ENCODE measurements around the gene SLC49A4.

The SLC49A4 gene

DNA sequence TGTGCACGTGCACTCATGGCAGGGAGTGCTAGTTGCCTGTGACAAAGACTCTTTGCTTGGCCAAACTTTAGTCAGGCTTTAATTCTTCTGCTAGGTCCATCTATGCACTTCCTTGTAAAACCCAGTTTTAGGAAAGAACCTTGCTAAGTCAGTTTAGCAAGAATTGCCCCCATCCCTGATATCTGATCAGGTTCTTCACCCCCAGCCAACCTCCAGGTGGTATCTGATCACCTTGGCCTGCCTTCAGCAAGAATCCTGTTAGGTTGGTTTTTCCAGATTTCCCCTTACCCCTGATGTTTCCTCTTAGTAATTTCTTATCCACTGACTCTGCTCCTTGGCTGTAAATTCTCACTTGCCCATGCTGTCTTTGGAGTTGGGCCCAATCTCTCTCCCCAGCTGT is 9.6 kb upstream of the SLC49A4 start:
- WGBS, 2 donors (ENCODE audit: extremely low coverage in 2 of 2, insufficient read length in 2 of 2, insufficient replicate concordance in 1 of 2): no CpG with 5 or more reads among the region's 1 CpG
- no peaks in the 10 kb centered on the region for H3K36me3 ChIP-seq (replicated peaks in 1 of 2; ENCODE audit: control insufficient read depth in 2 of 2, insufficient read depth in 2 of 2, low read length in 2 of 2)
- no peak overlapping the region for H4K91ac ChIP-seq (ENCODE audit: low read depth, low read length, poor library complexity)
- no peaks in the 10 kb centered on the region for H3K79me1 ChIP-seq (ENCODE audit: low read depth, low read length)
- no peak overlapping the region for H2AK5ac ChIP-seq (ENCODE audit: low read depth, low read length)
- no peaks in the 10 kb centered on the region for H3K27me3 ChIP-seq (ENCODE audit: control insufficient read depth in 3 of 3, insufficient read depth in 3 of 3, low read depth in 1 of 3, low read length in 3 of 3)
- no peak overlapping the region for H2AFZ ChIP-seq (ENCODE audit: low read length)
- H3K4me2 ChIP-seq (ENCODE audit: insufficient read depth, low read length, poor library complexity, severe bottlenecking): no peak overlapping the region
- no peak overlapping the region for H3K4ac ChIP-seq (ENCODE audit: low read length)
- no peak overlapping the region for H2BK5ac ChIP-seq (ENCODE audit: low read length)
- H3K9ac ChIP-seq (ENCODE audit: low read depth, low read length, poor library complexity): no peak overlapping the region
- H2BK120ac ChIP-seq (ENCODE audit: low read depth, low read length): no peak overlapping the region
- H4K8ac ChIP-seq (ENCODE audit: low read depth, low read length): no peak overlapping the region
- no peak overlapping the region for H2BK12ac ChIP-seq (ENCODE audit: low read length)
- H3K14ac ChIP-seq (ENCODE audit: low read length): no peak overlapping the region
- H3K18ac ChIP-seq (ENCODE audit: low read length): no peak overlapping the region
- H3K9me3 ChIP-seq (replicated peaks in 1 of 2; ENCODE audit: control insufficient read depth in 2 of 2, insufficient read depth in 1 of 2, low read depth in 1 of 2, low read length in 2 of 2): peaks cover 2 to 4% of the 10 kb centered on the region in 2 donors
- no peak for DNase-seq (ENCODE audit: low spot score)
- no peak overlapping the region for H3K4me3 ChIP-seq (ENCODE audit: low read length in 2 of 2)
- no peaks in the 10 kb centered on the region for H3K4me1 ChIP-seq (ENCODE audit: control insufficient read depth in 2 of 2, insufficient read depth in 1 of 2, low read depth in 1 of 2, low read length in 2 of 2)
- no peak overlapping the region for H3K27ac ChIP-seq (replicated peaks; ENCODE audit: low read length)
- no peak overlapping the region for H3K23ac ChIP-seq (ENCODE audit: low read depth, low read length, poor library complexity)
- H2BK15ac ChIP-seq (ENCODE audit: low read length): no peak overlapping the region

DNA sequence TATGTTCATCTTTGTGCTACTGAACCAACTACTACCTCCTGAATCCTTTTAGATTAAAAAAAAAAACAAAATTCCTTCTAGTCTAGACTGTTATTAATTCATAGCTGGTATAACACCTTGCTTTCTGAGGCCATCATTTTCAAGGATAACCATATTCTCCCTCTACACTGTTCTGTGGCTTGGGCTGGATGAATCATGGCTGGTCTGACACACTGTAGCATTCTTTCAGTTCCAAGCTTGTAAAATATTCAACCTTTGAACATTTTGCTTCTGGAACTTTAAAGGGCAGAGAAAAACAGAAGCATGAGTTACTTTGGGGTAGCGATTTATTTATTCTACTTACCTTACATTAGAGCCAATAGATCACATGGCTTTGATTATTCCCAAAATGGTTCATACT is 8.8 kb upstream of the SLC49A4 start:
- Histone ChIP-seq H3K9me3 (replicated peaks in 1 of 2; ENCODE audit: control insufficient read depth in 2 of 2, insufficient read depth in 1 of 2, low read depth in 1 of 2, low read length in 2 of 2) (peaks cover 2 to 4% of the 10 kb centered on the region in 2 donors), H3K4me1 (ENCODE audit: control insufficient read depth in 2 of 2, insufficient read depth in 1 of 2, low read depth in 1 of 2, low read length in 2 of 2) (no peaks in the 10 kb centered on the region), H3K9ac (ENCODE audit: low read depth, low read length, poor library complexity) (no peak overlapping the region), H3K4ac (ENCODE audit: low read length) (no peak overlapping the region), H4K91ac (ENCODE audit: low read depth, low read length, poor library complexity) (no peak overlapping the region), H4K8ac (ENCODE audit: low read depth, low read length) (no peak overlapping the region), H3K14ac (ENCODE audit: low read length) (no peak overlapping the region), H2BK120ac (ENCODE audit: low read depth, low read length) (no peak overlapping the region), H3K18ac (ENCODE audit: low read length) (no peak overlapping the region), H2BK12ac (ENCODE audit: low read length) (no peak overlapping the region), H3K27ac (replicated peaks; ENCODE audit: low read length) (no peak overlapping the region), H2BK5ac (ENCODE audit: low read length) (no peak overlapping the region), H3K27me3 (ENCODE audit: control insufficient read depth in 3 of 3, insufficient read depth in 3 of 3, low read depth in 1 of 3, low read length in 3 of 3) (no peaks in the 10 kb centered on the region), H2BK15ac (ENCODE audit: low read length) (no peak overlapping the region), H3K23ac (ENCODE audit: low read depth, low read length, poor library complexity) (no peak overlapping the region), H3K79me1 (ENCODE audit: low read depth, low read length) (no peaks in the 10 kb centered on the region), H2AFZ (ENCODE audit: low read length) (no peak overlapping the region), H3K36me3 (replicated peaks in 1 of 2; ENCODE audit: control insufficient read depth in 2 of 2, insufficient read depth in 2 of 2, low read length in 2 of 2) (no peaks in the 10 kb centered on the region), H3K4me2 (ENCODE audit: insufficient read depth, low read length, poor library complexity, severe bottlenecking) (no peak overlapping the region), H2AK5ac (ENCODE audit: low read depth, low read length) (no peak overlapping the region), H3K4me3 (ENCODE audit: low read length in 2 of 2) (no peak overlapping the region)
- no CpG with 5 or more reads among the region's 1 CpG for WGBS, 2 donors (ENCODE audit: extremely low coverage in 2 of 2, insufficient read length in 2 of 2, insufficient replicate concordance in 1 of 2)
- no peak for DNase-seq (ENCODE audit: low spot score)

DNA sequence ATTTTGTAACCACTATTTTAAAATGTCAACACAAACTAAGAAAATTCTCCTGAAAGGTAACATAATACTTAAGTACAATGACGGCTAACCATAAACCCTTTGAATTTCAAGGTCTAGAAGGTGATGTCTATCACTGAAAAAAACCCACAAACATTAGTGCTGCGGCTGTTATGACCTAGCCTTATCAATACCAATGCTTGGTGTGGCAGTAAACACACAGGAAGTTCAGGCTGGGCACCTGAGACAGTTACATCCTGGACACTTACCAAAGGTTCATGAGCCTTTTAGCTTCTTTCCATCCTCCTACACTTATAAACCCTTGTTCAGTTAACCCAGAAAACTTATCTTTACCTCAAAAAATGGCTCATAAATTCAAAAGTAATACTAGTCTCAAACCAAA is 7.0 kb upstream of the SLC49A4 start:
- no peak overlapping the region for H2BK12ac ChIP-seq (ENCODE audit: low read length)
- H3K79me1 ChIP-seq (ENCODE audit: low read depth, low read length): no peaks in the 10 kb centered on the region
- H3K4ac ChIP-seq (ENCODE audit: low read length): no peak overlapping the region
- H3K9ac ChIP-seq (ENCODE audit: low read depth, low read length, poor library complexity): no peak overlapping the region
- H3K4me2 ChIP-seq (ENCODE audit: insufficient read depth, low read length, poor library complexity, severe bottlenecking): no peak overlapping the region
- no peak overlapping the region for H2BK5ac ChIP-seq (ENCODE audit: low read length)
- no peak for DNase-seq (ENCODE audit: low spot score)
- H2BK120ac ChIP-seq (ENCODE audit: low read depth, low read length): no peak overlapping the region
- H4K8ac ChIP-seq (ENCODE audit: low read depth, low read length): no peak overlapping the region
- no peaks in the 10 kb centered on the region for H3K36me3 ChIP-seq (replicated peaks in 1 of 2; ENCODE audit: control insufficient read depth in 2 of 2, insufficient read depth in 2 of 2, low read length in 2 of 2)
- no peaks in the 10 kb centered on the region for H3K9me3 ChIP-seq (replicated peaks in 1 of 2; ENCODE audit: control insufficient read depth in 2 of 2, insufficient read depth in 1 of 2, low read depth in 1 of 2, low read length in 2 of 2)
- no peak overlapping the region for H2BK15ac ChIP-seq (ENCODE audit: low read length)
- WGBS, 2 donors (ENCODE audit: extremely low coverage in 2 of 2, insufficient read length in 2 of 2, insufficient replicate concordance in 1 of 2): no CpG with 5 or more reads among the region's 2 CpGs
- no peak overlapping the region for H4K91ac ChIP-seq (ENCODE audit: low read depth, low read length, poor library complexity)
- peaks cover 0 to 1% of the 10 kb centered on the region in 2 donors for H3K4me1 ChIP-seq (ENCODE audit: control insufficient read depth in 2 of 2, insufficient read depth in 1 of 2, low read depth in 1 of 2, low read length in 2 of 2)
- H3K27ac ChIP-seq (replicated peaks; ENCODE audit: low read length): no peak overlapping the region
- no peaks in the 10 kb centered on the region for H3K27me3 ChIP-seq (ENCODE audit: control insufficient read depth in 3 of 3, insufficient read depth in 3 of 3, low read depth in 1 of 3, low read length in 3 of 3)
- H2AFZ ChIP-seq (ENCODE audit: low read length): no peak overlapping the region
- no peak overlapping the region for H3K18ac ChIP-seq (ENCODE audit: low read length)
- no peak overlapping the region for H3K23ac ChIP-seq (ENCODE audit: low read depth, low read length, poor library complexity)
- H2AK5ac ChIP-seq (ENCODE audit: low read depth, low read length): no peak overlapping the region
- no peak overlapping the region for H3K4me3 ChIP-seq (ENCODE audit: low read length in 2 of 2)
- no peak overlapping the region for H3K14ac ChIP-seq (ENCODE audit: low read length)

DNA sequence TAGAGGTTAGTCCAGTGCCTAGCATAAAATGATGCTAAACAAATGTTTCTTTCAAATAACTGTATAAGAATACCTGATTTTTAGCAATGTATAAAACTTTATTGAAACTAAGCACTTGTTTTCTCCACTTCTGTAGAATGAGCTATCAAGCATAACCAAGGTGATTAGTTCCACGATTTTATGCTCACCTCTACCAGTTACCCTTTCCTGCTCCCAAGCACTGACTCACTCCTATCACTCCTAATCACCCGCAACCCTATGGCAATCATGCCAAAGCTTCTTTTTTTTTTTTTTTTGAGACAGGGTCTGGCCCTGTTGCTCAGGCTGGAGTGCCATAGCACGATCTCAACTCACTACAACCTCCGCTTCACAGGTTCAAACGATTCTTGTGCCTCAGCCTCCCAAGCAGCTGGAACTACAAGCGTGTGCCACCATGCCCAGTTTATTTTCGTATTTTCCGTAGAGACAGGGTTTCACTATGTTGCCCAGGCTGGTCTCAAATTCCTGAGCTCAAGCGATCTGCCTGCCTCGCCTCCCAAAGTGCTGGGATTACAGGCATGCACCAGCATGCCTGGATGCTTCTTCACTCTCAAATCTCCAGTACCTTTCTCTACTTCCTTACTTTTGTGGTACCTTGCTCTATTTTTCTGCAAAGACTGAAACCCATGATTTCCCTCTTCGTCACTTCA is 5.1 kb upstream of the SLC49A4 start:
- Histone ChIP-seq H3K36me3 (replicated peaks in 1 of 2; ENCODE audit: control insufficient read depth in 2 of 2, insufficient read depth in 2 of 2, low read length in 2 of 2) (no peaks in the 10 kb centered on the region), H3K18ac (ENCODE audit: low read length) (no peak overlapping the region), H3K4me3 (ENCODE audit: low read length in 2 of 2) (no peak overlapping the region), H3K4me1 (ENCODE audit: control insufficient read depth in 2 of 2, insufficient read depth in 1 of 2, low read depth in 1 of 2, low read length in 2 of 2) (peaks cover 0 to 4% of the 10 kb centered on the region in 2 donors), H3K23ac (ENCODE audit: low read depth, low read length, poor library complexity) (no peak overlapping the region), H2AFZ (ENCODE audit: low read length) (no peak overlapping the region), H2BK15ac (ENCODE audit: low read length) (no peak overlapping the region), H3K79me1 (ENCODE audit: low read depth, low read length) (no peaks in the 10 kb centered on the region), H3K4me2 (ENCODE audit: insufficient read depth, low read length, poor library complexity, severe bottlenecking) (no peak overlapping the region), H2BK5ac (ENCODE audit: low read length) (no peak overlapping the region), H3K9me3 (replicated peaks in 1 of 2; ENCODE audit: control insufficient read depth in 2 of 2, insufficient read depth in 1 of 2, low read depth in 1 of 2, low read length in 2 of 2) (no peaks in the 10 kb centered on the region), H3K27ac (replicated peaks; ENCODE audit: low read length) (no peak overlapping the region), H4K8ac (ENCODE audit: low read depth, low read length) (no peak overlapping the region), H2AK5ac (ENCODE audit: low read depth, low read length) (no peak overlapping the region), H4K91ac (ENCODE audit: low read depth, low read length, poor library complexity) (no peak overlapping the region), H2BK12ac (ENCODE audit: low read length) (no peak overlapping the region), H3K27me3 (ENCODE audit: control insufficient read depth in 3 of 3, insufficient read depth in 3 of 3, low read depth in 1 of 3, low read length in 3 of 3) (no peaks in the 10 kb centered on the region), H2BK120ac (ENCODE audit: low read depth, low read length) (no peak overlapping the region), H3K14ac (ENCODE audit: low read length) (no peak overlapping the region), H3K9ac (ENCODE audit: low read depth, low read length, poor library complexity) (no peak overlapping the region), H3K4ac (ENCODE audit: low read length) (no peak overlapping the region)
- no CpG with 5 or more reads among the region's 11 CpGs for WGBS, 2 donors (ENCODE audit: extremely low coverage in 2 of 2, insufficient read length in 2 of 2, insufficient replicate concordance in 1 of 2)
- DNase-seq (ENCODE audit: low spot score): no peak
